EH (cell line): ENCODE results near the gene GRAMD1C.
A peak's percentile ranks its signal among the peaks of the same experiment; 100 is the strongest.

Source experiments
- DNase-seq: peaks from one replicate; pipeline ENCODE4 v3.0.0-alpha.2; 2015; ENCODE audit warnings: low read depth

GRAMD1C gene

GRCh38 chr3:113952921-113953320 lies 114.3 kb downstream of the GRAMD1C start:
- DNase-seq = peak; percentile 16

DNA sequence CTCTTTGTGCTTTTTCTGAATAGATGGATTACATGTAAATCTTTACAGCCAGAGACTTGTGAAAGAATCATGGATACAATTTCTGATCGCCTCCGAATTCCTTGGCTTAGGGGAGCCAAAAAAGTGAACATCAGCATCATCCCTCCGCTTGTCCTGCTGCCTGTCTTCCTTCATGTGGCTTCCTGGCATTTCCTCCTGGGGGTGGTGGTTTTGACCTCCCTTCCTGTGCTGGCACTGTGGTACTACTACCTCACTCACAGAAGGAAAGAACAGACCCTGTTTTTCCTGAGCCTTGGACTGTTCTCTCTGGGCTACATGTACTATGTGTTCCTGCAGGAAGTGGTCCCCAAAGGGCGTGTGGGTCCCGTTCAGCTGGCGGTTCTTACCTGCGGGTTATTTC lies 115.1 kb downstream of the GRAMD1C start:
- DNase-seq = no peak

DNA sequence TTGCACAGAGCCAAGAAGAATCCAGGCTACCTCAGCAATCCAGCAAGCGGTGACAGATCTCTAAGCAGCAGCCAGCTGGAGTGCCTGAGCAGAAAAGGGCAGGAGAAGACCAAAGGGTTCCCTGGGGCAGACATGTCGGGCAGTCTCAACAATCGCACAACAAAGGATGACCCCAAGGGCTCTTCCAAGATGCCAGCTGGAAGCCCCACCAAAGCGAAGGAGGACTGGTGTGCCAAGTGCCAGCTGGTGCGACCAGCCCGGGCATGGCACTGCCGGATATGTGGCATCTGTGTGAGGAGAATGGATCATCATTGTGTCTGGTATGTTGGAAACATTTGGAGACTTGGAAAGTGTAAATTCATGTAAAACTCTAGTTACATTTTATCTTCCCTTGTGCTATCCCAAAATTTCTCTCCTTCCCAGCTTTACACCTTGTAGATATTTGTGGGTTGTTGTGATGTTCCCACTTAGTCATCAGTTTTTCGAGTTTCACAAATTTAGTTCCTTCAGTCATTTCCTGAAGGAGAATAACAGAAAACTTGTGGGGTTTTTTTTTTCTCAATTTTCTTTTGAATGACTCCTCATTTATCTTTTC lies 115.6 kb downstream of the GRAMD1C start:
- no peak for DNase-seq

- DNase-seq = no peak
Measured at GRCh38 chr3:113963879-113964278, 125.3 kb downstream of the GRAMD1C start.

GRCh38 chr3:113966172-113966571 lies 127.6 kb downstream of the GRAMD1C start:
- DNase-seq = no peak

DNA sequence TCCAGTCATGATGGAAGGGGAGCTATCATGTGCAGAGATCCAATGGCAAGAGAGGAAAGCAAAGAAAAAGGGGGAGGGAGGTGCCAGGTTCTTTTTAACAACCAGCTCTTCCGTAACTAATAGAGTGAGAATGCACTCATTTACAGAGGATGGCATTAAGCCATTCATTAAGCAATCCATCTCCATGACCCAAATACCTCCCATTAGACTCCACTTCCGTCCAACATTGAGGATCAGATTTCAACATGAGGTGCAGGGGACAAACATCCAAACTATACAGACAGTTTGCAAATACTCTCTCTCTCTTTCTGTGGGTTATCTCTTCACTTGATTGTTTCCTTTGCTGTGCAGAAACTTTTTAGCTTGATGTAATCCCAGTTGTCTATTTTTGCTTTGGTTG lies 130.4 kb downstream of the GRAMD1C start:
- DNase-seq = peak; percentile 52

- no peak for DNase-seq
Measured at GRCh38 chr3:113977822-113978221, 139.2 kb downstream of the GRAMD1C start.

DNA sequence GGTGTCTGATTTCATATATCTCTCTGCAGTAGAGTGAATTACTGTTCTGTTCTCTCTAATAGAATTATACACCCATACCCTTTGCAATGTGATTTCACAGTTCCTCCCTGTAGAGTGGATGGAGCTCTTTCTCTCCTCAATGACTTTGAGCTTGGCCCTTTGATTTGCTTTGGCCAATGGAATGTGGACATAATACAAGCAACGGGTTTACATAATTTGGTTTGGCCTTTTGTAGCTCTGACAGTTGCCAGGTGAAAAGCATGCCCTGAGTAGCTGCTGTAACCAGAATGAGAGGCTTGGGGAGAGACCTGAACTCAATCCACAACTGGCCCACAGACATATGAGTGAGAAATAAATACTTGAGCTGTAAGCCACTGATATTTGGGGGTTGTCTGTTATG lies 141.3 kb downstream of the GRAMD1C start:
- no peak for DNase-seq

GRCh38 chr3:113981803-113982202 lies 143.2 kb downstream of the GRAMD1C start:
- no peak for DNase-seq

- DNase-seq = no peak
Measured at GRCh38 chr3:113983544-113983943, 145.0 kb downstream of the GRAMD1C start.

DNA sequence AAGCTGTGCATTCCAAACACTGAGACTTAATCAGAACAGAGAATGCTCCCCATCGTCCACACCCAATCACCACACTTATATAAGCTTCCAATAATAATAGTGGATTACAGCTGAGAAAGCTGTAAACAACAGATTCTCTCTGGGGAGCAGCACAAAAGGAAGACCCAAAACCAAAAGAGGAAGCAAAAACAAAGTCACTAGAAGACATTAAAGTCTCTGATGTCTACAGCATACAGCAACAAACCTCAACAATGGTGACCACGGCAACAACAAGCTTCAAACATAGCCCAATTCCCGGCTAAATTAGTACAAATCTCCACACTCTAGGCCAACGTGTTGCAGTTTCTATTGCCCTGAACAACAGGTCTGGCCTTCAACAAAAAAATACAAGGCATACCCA lies 147.0 kb downstream of the GRAMD1C start:
- DNase-seq = no peak
